Uterus (tissue), 4 donors: Measurements from ENCODE around the gene SPSB3. TPM values are rescaled to one million over a fixed set of nuclear protein-coding genes. Genes with fewer than 3 reads are reported as not detected.

ENCODE experiments used
- DNase-seq, 2 donors: peaks; one replicate each; pipeline ENCODE4 v3.0.0-alpha.2; 2019 to 2020
- H3K27ac ChIP-seq, 2 donors: fragments of 200-600 bp; sonication (generic); 1 replicate in 1 of 2; 2 replicates in 1 of 2; pipeline ENCODE4 v1.5.1; 2016 to 2018
- H3K27me3 ChIP-seq, 2 donors: fragments of 200-600 bp; sonication (generic); one replicate each; pipeline ENCODE4 v1.5.1; 2018 to 2019; ENCODE audit warnings: control low read depth in 1 of 2
- H3K36me3 ChIP-seq, 2 donors: fragments of 200-600 bp; sonication (generic); one replicate each; pipeline ENCODE4 v1.5.1; 2019; ENCODE audit warnings: control low read depth in 1 of 2
- H3K4me1 ChIP-seq, 2 donors: fragments of 200-600 bp; sonication (generic); one replicate each; pipeline ENCODE4 v1.5.1; 2018 to 2019; ENCODE audit warnings: control low read depth in 1 of 2
- H3K4me3 ChIP-seq, 2 donors: fragments of 200-600 bp; sonication (generic); 1 replicate in 1 of 2; 2 replicates in 1 of 2; pipeline ENCODE4 v1.5.1; 2018 to 2019; ENCODE audit warnings: mild to moderate bottlenecking in 1 of 2
- H3K9me3 ChIP-seq, 2 donors: fragments of 200-600 bp; sonication (generic); one replicate each; pipeline ENCODE4 v1.5.1; 2019; ENCODE audit warnings: control low read depth in 1 of 2
- POLR2A ChIP-seq, 2 donors: fragments of 450-650 bp; IDR thresholded peaks; one replicate each; pipeline ENCODE4 v1.6.1; 2016; ENCODE audit warnings: antibody characterized with exemption in 2 of 2, mild to moderate bottlenecking in 1 of 2, moderate library complexity in 1 of 2
- intact Hi-C: fragments of 100-400 bp; cut with DNase I; formaldehyde crosslinking; loops from one replicate; pipeline ENCODE4 v1.15.1; 2023; ENCODE audit warnings: low total_unique reads
- total RNA-seq, 4 donors: library from RNA; depleted of rRNA in 3 of 4; stranded (reverse); fragments of >200 nt in 3 of 4; gene quantifications; one replicate each; pipeline versions ENCODE4 v1.1.0 to v1.2.4, GENCODE V29; 2014 to 2023
- TF ChIP-seq, protein P1 (sequence below), 4 experiments: fragments of 200-600 bp in 2 of 4; fragments of 450-650 bp in 2 of 4; sonication (generic) in 2 of 4; IDR thresholded peaks; one replicate each; pipeline ENCODE4 v1.5.1; 2016 to 2019; ENCODE audit warnings: antibody characterized with exemption in 4 of 4, mild to moderate bottlenecking in 2 of 4, moderate library complexity in 1 of 4
- donor health status: DM: yes; HTN: yes; CAD: no.

SPSB3 gene
- total RNA-seq, 4 donors from 2014 or later: 24.8 to 67.4 (median 55.8) TPM

DNA sequence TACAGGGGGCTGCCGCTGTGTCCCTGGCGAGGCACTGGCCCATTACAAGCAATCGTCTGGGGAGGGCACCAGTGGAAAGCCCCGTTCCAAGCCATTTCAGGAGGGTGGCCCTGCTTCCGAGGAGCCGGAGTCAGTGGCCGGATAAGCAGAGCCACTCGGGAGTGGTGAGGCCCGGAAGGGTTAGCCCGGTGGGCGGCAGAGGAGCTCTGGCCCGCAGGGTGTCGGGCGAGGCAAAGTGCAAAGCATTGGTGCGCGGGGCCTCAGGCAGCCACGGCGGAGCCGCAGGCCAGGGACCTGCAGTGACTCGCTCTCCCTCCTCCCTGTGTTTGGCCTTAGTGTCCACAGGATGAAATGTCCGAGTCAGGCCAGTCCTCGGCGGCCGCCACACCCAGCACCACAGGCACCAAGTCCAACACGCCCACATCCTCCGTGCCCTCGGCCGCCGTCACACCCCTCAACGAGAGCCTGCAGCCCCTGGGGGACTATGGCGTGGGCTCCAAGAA, 35.6 kb downstream of the SPSB3 start:
- H3K27ac ChIP-seq: no peak overlapping the region
- intact Hi-C loops: no loop called here
- TF ChIP-seq, protein P1, sequence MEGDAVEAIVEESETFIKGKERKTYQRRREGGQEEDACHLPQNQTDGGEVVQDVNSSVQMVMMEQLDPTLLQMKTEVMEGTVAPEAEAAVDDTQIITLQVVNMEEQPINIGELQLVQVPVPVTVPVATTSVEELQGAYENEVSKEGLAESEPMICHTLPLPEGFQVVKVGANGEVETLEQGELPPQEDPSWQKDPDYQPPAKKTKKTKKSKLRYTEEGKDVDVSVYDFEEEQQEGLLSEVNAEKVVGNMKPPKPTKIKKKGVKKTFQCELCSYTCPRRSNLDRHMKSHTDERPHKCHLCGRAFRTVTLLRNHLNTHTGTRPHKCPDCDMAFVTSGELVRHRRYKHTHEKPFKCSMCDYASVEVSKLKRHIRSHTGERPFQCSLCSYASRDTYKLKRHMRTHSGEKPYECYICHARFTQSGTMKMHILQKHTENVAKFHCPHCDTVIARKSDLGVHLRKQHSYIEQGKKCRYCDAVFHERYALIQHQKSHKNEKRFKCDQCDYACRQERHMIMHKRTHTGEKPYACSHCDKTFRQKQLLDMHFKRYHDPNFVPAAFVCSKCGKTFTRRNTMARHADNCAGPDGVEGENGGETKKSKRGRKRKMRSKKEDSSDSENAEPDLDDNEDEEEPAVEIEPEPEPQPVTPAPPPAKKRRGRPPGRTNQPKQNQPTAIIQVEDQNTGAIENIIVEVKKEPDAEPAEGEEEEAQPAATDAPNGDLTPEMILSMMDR (IDR thresholded peaks at IDR 0.05): no peak
- TF ChIP-seq POLR2A (IDR thresholded peaks at IDR 0.05): no peak
- no peak overlapping the region for H3K4me3 ChIP-seq
- DNase-seq: no peak
- H3K36me3 ChIP-seq: no peaks in the 10 kb centered on the region
- H3K9me3 ChIP-seq: no peaks in the 10 kb centered on the region
- no peaks in the 10 kb centered on the region for H3K4me1 ChIP-seq
- no peaks in the 10 kb centered on the region for H3K27me3 ChIP-seq

DNA sequence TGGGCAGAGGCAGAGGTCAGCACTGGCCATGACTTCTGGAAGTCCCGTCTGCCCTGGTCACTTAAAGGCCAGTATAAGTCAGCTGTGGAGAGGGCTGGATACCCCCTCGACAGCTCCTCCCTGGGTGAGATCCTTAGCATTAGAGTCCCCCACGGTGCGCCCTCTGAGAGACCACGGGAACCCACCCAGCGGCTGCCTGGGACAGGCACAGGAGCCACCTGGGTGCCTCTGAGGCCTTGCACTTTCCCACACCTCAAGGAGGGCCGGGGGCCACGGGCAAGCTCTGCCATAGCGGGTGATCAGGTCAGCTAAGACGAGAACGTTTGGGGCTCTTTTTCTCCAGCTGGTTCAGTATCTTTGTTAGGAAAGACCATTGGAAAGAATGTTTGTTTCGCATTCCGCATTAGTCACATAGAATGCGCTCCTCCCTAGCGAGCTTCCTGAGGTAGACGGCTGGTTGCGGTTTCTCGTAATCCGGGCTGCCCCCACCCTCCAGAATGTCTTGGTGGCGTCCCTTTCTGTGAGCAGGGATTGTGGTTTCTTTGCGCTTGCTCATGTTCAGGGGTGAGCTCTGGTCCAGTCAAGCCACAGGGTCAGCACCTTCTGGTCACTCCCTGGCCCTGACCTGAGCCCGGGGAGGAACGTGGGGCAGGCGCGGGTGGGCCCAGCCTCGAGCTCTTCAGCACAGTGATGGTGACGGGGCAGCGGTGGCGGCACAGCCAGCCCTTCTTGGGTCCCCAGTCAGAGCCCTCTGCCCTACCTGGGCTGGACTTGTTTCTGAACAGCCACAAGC, 36.3 kb downstream of the SPSB3 start:
- no peak overlapping the region for H3K27ac ChIP-seq
- DNase-seq: no peak
- H3K27me3 ChIP-seq: no peaks in the 10 kb centered on the region
- H3K4me3 ChIP-seq: no peak overlapping the region
- no peaks in the 10 kb centered on the region for H3K9me3 ChIP-seq
- no peaks in the 10 kb centered on the region for H3K36me3 ChIP-seq
- TF ChIP-seq, protein P1 (IDR thresholded peaks at IDR 0.05): no peak
- TF ChIP-seq POLR2A (IDR thresholded peaks at IDR 0.05): no peak
- no peaks in the 10 kb centered on the region for H3K4me1 ChIP-seq
- intact Hi-C loops: no loop called here

- intact Hi-C loops: no loop called here
These were observed 37.0 kb downstream of the SPSB3 start for GRCh38 chr16:1745181-1745899.

GRCh38 chr16:1744338-1744840, 38.0 kb downstream of the SPSB3 start:
- intact Hi-C loops: no loop called here
- H3K4me1 ChIP-seq: no peaks in the 10 kb centered on the region

More at GRCh38 chr16:1745181-1745899, 37.0 kb downstream of the SPSB3 start:
- Histone ChIP-seq H3K4me1 (no peaks in the 10 kb centered on the region), H3K27me3 (no peaks in the 10 kb centered on the region), H3K4me3 (no peak overlapping the region), H3K9me3 (no peaks in the 10 kb centered on the region), H3K27ac (no peak overlapping the region), H3K36me3 (no peaks in the 10 kb centered on the region)
- TF ChIP-seq, protein P1 (IDR thresholded peaks at IDR 0.05): no peak
- no peak for TF ChIP-seq POLR2A (IDR thresholded peaks at IDR 0.05)
- no peak for DNase-seq

More at GRCh38 chr16:1744338-1744840, 38.0 kb downstream of the SPSB3 start:
- no peak overlapping the region for H3K27ac ChIP-seq
- DNase-seq: no peak
- H3K36me3 ChIP-seq: no peaks in the 10 kb centered on the region
- TF ChIP-seq, protein P1 (IDR thresholded peaks at IDR 0.05): no peak
- no peak for TF ChIP-seq POLR2A (IDR thresholded peaks at IDR 0.05)
- H3K27me3 ChIP-seq: no peaks in the 10 kb centered on the region
- no peak overlapping the region for H3K4me3 ChIP-seq
- H3K9me3 ChIP-seq: no peaks in the 10 kb centered on the region
